BLaER1 treated with 17β-estradiol and CSF1 and Interleukin-3, amounts not matched to agents 10 nM and 100 nM (cell line): ENCODE data around the gene MCC.

Experiments
- H3K27ac ChIP-seq, 11 experiments: shearing (Covaris generic); formaldehyde crosslinking; 2 replicates each; pipeline ENCODE4 v1.8.1; 2022
- H3K27me3 ChIP-seq, 11 experiments: shearing (Covaris generic); formaldehyde crosslinking; 2 replicates each; pipeline ENCODE4 v1.8.1; 2022
- H3K36me3 ChIP-seq, 11 experiments: shearing (Covaris generic); formaldehyde crosslinking; 2 replicates each; pipeline ENCODE4 v1.8.1; 2022
- H3K4me1 ChIP-seq, 10 experiments: shearing (Covaris generic); formaldehyde crosslinking; 2 replicates each; pipeline ENCODE4 v1.8.1; 2022
- H3K4me2 ChIP-seq, 11 experiments: shearing (Covaris generic); formaldehyde crosslinking; 2 replicates each; pipeline ENCODE4 v1.8.1; 2022
- H3K4me3 ChIP-seq, 10 experiments: shearing (Covaris generic); formaldehyde crosslinking; 2 replicates each; pipeline ENCODE4 v1.8.1; 2022
- H3K9ac ChIP-seq, 11 experiments: shearing (Covaris generic); formaldehyde crosslinking; 2 replicates each; pipeline ENCODE4 v1.8.1; 2022
- H3K9me3 ChIP-seq, 11 experiments: shearing (Covaris generic); formaldehyde crosslinking; replicated peaks in 1 of 11; 2 replicates each; pipeline ENCODE4 v1.8.1; 2022
- H4K20me1 ChIP-seq, 11 experiments: shearing (Covaris generic); formaldehyde crosslinking; 2 replicates each; pipeline ENCODE4 v1.8.1; 2022
- Cebpa-rat ChIP-seq, 11 experiments: shearing (Covaris generic); IDR thresholded peaks; 2 replicates each; pipeline ENCODE4 v1.8.1; 2022

The MCC gene

DNA sequence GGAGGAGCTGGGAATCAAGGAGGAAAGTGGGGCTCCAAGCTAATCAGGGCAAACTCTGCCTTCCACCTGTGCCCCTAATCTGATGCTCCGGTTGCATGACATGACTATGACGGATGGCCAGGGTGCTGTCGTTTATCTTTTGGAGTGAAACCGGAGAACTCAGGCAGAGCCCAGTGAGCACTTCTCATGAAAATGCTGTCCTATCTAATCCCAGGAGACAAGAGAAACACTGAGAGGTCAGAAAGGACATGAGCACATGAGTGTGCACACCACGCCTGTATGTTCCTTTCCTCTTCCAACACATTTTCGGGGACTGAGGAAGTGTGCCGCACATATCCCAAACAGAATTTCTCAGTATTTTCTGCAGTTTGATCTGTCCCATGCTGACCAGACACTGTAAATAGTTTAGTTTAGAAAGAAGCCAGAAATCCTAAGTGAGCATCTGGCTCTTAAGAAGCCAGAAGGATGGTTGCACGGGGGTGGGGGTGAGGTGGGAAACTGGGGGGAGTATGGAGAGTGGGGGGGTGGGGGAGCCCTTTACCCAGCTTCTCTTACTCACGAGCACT lies 270.6 kb downstream of the MCC start:
- Histone ChIP-seq H3K27me3 (no peaks in the 10 kb centered on the region), H3K4me1 (peaks cover 0 to 9% (median 0%) of the 10 kb centered on the region in 10 experiments; a peak in 3 of 20 replicates), H3K9ac (no peak overlapping the region), H3K9me3 (no peaks in the 10 kb centered on the region), H3K27ac (no peak overlapping the region), H3K4me3 (no peak overlapping the region), H3K36me3 (no peaks in the 10 kb centered on the region), H3K4me2 (no peak overlapping the region), H4K20me1 (no peaks in the 10 kb centered on the region)
- no peak for TF ChIP-seq Cebpa-rat (IDR thresholded peaks at IDR 0.05)

DNA sequence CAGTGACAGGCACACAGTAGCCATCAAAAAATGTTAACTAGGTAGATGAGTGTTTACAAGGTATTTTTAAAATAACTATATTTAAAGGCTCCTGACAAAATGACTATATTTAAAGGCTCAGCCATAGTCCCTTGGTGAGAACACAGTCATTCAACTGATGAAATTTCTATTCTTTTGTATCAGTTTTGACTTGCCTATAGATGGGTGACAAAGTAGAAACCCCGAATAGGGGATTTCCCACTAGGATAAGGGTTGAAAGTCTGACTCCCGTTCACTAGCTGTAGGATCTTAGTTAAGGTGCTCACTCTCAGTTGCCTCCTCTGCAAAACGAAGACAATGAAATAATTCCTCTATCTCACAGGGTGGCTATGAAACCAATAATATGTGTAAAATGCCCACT lies 271.7 kb downstream of the MCC start:
- TF ChIP-seq Cebpa-rat (IDR thresholded peaks at IDR 0.05), result no peak
- no peak overlapping the region for H3K4me3 ChIP-seq
- H3K4me1 ChIP-seq, result peaks cover 0 to 9% (median 0%) of the 10 kb centered on the region in 10 experiments; a peak in 3 of 20 replicates
- H3K27me3 ChIP-seq, result no peaks in the 10 kb centered on the region
- H4K20me1 ChIP-seq, result no peaks in the 10 kb centered on the region
- no peaks in the 10 kb centered on the region for H3K36me3 ChIP-seq
- no peak overlapping the region for H3K27ac ChIP-seq
- H3K9ac ChIP-seq, result no peak overlapping the region
- no peak overlapping the region for H3K4me2 ChIP-seq
- H3K9me3 ChIP-seq, result no peaks in the 10 kb centered on the region

DNA sequence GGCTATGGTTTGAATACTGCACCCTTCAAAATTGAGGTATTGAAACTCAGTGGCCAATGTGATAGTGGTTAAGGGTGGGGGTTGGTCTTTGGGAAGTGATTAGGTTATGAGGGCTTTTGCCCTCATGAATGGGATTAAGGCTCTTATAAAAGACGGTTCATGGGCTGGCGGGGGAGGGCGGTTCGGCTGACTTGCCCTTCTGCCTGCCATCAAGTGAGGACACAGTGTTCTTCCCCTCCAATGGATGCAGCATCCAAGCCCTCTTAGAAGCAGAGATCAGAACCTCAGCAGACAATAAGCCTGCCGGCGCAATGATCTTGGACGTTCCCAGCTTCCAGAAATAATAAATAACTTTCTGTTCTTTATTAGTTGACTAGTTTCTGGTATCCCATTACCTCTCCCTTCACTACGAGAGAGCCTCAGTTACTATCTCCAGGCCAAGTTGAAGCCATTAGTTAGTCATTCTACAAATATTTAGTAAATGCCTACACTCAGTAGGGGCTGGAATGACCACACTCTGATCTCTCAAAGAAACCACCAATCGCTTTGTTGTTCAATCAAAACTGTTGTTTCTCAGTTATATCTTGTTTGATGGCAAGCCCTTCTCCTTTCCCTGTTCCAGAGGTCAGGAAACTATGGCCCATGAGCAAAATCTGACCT lies 272.7 kb downstream of the MCC start:
- H3K4me1 ChIP-seq, result peaks cover 0 to 9% (median 0%) of the 10 kb centered on the region in 10 experiments; a peak in 3 of 20 replicates
- no peak overlapping the region for H3K9ac ChIP-seq
- H3K4me2 ChIP-seq, result no peak overlapping the region
- H3K4me3 ChIP-seq, result no peak overlapping the region
- no peaks in the 10 kb centered on the region for H3K27me3 ChIP-seq
- H3K9me3 ChIP-seq, result no peaks in the 10 kb centered on the region
- H3K27ac ChIP-seq, result no peak overlapping the region
- H4K20me1 ChIP-seq, result no peaks in the 10 kb centered on the region
- H3K36me3 ChIP-seq, result no peaks in the 10 kb centered on the region
- no peak for TF ChIP-seq Cebpa-rat (IDR thresholded peaks at IDR 0.05)

DNA sequence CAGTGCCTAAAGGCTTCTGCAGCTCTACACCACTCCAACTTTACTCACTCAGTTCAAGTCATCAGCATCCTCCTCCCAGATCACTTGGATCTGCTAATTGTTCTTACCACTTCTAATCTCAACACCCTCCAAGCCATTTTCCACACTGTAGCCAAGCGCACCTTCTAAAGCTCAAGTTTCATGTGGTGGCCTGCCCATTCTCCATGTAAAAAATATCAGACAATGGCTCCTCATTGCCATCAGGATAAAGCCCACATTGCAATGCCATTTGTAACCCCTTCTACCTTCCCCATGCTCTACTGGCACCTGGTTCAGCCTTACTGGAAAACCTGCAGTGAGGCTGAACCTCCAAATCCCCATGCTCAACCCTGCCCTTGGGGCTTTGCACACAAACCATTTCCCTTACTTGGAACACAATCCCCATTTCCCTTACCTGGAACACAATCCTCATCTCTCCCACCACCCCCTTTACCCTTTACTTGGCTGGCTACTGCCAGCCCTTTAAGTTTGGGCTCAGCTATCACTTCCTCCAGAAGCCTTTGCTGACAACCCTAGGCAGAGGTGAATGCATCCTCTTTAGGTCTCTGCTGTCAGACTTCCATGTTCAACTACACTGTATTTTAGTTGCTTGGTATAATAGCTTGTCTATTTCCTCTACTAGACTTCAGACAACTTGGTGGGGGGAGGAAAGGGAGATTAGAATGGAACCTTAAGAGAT lies 273.5 kb downstream of the MCC start:
- TF ChIP-seq Cebpa-rat (IDR thresholded peaks at IDR 0.05), result no peak
- H3K36me3 ChIP-seq, result no peaks in the 10 kb centered on the region
- no peaks in the 10 kb centered on the region for H3K27me3 ChIP-seq
- no peaks in the 10 kb centered on the region for H4K20me1 ChIP-seq
- H3K9me3 ChIP-seq, result no peaks in the 10 kb centered on the region
- no peak overlapping the region for H3K27ac ChIP-seq
- H3K4me1 ChIP-seq, result peaks cover 0 to 9% (median 0%) of the 10 kb centered on the region in 10 experiments; a peak in 3 of 20 replicates
- H3K4me2 ChIP-seq, result no peak overlapping the region
- no peak overlapping the region for H3K9ac ChIP-seq
- H3K4me3 ChIP-seq, result no peak overlapping the region

DNA sequence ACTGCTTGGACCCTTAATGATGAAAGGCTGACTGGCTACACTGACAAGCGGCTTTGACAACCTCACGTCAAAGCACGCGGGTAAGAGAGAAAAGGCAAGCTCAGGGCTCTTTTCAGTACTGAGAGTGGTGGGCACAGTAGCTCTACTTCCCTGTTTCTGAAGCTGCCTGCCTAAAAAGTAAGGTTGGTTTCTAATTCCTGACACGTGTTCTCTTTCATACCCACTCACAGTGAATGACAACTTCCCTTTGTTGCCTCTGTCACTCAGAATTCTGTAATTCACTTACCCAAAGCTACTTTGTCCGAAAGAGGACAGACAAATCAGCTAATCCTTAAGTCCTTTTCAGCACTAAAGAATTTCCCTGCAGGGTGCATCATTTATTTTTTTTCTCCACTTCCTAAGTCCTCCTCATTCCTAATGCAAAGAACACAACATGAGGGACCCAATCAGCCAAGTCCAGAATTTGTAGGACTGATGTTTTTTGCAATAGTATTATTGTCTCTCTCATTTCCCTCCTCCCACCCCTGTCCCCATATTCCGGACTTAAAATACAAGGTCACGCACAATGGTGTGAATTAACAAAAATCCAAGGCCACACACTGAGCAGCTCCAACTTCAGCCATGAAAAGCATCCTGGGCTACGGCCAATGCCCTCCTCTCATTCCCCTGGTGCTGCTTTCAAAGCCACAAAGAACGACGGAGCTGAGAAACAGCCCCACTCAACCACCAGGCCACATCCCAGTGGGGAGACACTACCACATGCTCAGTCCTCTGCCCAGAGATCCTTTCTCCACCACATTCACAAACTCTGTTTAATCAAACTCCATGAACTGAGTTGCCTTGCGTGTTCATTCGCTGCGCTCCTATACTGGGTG lies 274.5 kb downstream of the MCC start:
- H4K20me1 ChIP-seq, result no peaks in the 10 kb centered on the region
- no peaks in the 10 kb centered on the region for H3K27me3 ChIP-seq
- H3K4me1 ChIP-seq, result peaks cover 0 to 9% (median 0%) of the 10 kb centered on the region in 10 experiments; a peak in 3 of 20 replicates
- H3K27ac ChIP-seq, result no peak overlapping the region
- H3K36me3 ChIP-seq, result no peaks in the 10 kb centered on the region
- no peak overlapping the region for H3K9ac ChIP-seq
- H3K9me3 ChIP-seq, result no peaks in the 10 kb centered on the region
- TF ChIP-seq Cebpa-rat (IDR thresholded peaks at IDR 0.05), result no peak
- no peak overlapping the region for H3K4me3 ChIP-seq
- H3K4me2 ChIP-seq, result peak overlapping the region in 2 of 11 experiments; percentile 10 to 31; a peak in 4 of 22 replicates

DNA sequence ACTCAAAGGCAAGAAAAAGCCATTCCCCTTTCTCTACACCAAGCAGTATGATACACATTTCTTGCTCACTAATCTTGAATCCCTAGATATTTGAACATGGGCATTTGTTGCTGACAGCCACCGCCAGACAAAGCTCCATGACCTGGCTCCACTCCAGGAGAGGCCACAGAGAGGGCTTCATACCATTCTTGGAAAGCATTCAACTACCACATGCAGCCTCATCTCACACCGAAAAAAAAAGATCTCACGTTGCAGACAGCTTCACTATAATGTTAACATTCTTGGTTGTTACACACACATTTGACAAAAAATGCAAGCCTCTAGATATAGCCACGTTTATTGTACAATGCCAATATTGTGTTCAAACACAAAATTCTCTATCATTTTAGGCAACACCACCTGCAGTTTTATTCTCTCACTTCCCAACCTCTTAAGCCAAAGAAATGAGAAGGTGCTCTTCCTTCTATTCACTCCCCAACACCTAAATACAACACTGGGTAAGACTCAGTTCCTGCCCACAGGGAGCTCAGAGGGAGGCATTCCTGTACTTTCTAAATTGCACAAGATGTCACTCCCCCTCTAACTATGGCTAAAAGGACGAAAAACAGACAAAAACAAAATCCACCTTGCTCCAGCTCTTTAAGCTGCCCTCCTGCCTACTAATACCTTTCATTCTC lies 275.9 kb downstream of the MCC start:
- no peaks in the 10 kb centered on the region for H3K27me3 ChIP-seq
- H3K9ac ChIP-seq, result no peak overlapping the region
- no peak overlapping the region for H3K27ac ChIP-seq
- no peak for TF ChIP-seq Cebpa-rat (IDR thresholded peaks at IDR 0.05)
- H3K36me3 ChIP-seq, result no peaks in the 10 kb centered on the region
- no peak overlapping the region for H3K4me3 ChIP-seq
- H3K9me3 ChIP-seq, result no peaks in the 10 kb centered on the region
- peaks cover 0 to 9% (median 0%) of the 10 kb centered on the region in 10 experiments; a peak in 3 of 20 replicates for H3K4me1 ChIP-seq
- no peak overlapping the region for H3K4me2 ChIP-seq
- H4K20me1 ChIP-seq, result no peaks in the 10 kb centered on the region

DNA sequence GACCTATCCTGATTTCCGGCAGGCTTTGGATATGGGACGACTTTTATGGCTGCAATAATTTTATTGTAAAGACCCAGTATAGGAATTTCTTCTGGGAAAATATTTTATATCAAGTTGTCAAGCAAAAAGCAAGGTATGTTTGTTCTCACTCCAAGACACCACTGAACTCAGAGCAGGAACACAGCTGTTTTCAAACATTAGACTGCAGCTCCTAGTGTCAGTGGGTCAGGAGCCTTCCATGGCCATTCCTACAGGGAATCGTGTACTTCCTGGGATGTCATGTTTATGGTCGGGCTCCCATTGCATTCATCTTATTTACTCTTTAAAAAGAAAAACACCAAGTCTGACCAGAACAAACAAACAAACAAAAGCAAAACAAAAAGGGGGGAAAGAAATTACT lies 278.8 kb downstream of the MCC start:
- TF ChIP-seq Cebpa-rat (IDR thresholded peaks at IDR 0.05), result no peak
- Histone ChIP-seq H3K9me3 (no peaks in the 10 kb centered on the region), H3K36me3 (no peaks in the 10 kb centered on the region), H3K4me3 (no peak overlapping the region), H3K9ac (no peak overlapping the region), H3K27me3 (no peaks in the 10 kb centered on the region), H3K4me1 (peaks cover 0 to 9% (median 0%) of the 10 kb centered on the region in 10 experiments; a peak in 3 of 20 replicates), H3K27ac (no peak overlapping the region), H3K4me2 (no peak overlapping the region), H4K20me1 (no peaks in the 10 kb centered on the region)

DNA sequence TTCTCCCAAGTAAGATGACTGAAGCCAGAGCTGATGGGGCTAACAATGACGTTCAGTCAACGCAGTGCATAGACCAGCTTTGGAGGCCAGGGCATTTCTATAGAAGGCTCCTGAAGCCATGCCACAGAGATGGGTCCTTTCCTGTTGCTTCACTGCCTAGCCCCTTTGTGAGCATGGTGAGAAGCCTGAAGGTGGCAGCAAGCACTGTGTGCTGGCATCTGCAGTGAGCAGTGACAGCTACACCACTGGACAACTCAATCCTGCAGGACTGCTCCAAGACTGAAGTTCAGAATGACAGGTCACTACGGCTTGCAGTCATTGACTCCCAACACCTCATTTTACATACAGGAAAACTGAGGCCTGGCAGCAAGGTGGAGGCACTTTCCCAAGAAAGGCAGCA lies 282.4 kb downstream of the MCC start:
- Histone ChIP-seq H3K36me3 (no peaks in the 10 kb centered on the region), H3K27ac (no peak overlapping the region), H3K27me3 (no peaks in the 10 kb centered on the region), H3K4me3 (no peak overlapping the region), H4K20me1 (no peaks in the 10 kb centered on the region), H3K9ac (no peak overlapping the region), H3K4me1 (no peaks in the 10 kb centered on the region), H3K9me3 (no peaks in the 10 kb centered on the region), H3K4me2 (no peak overlapping the region)
- no peak for TF ChIP-seq Cebpa-rat (IDR thresholded peaks at IDR 0.05)
